ENCODE results near the gene TREH.

- no peak for TF ChIP-seq POLR2AphosphoS5 (IDR thresholded peaks at IDR 0.05; ENCODE audit: low read depth, low read length)
- TF ChIP-seq POLR2A (IDR thresholded peaks at IDR 0.05; ENCODE audit: low read depth, low read length): no peak
- no peak for TF ChIP-seq TAF1 (IDR thresholded peaks at IDR 0.05; ENCODE audit: borderline replicate concordance, low read depth, low read length)
Measured at GRCh38 chr11:118694771-118695170, 15.3 kb upstream of the TREH start.
